GM12875 (cell line): Measurements from ENCODE around the gene FAN1.

ENCODE experiments used
- H3K4me3 ChIP-seq: one replicate; pipeline ENCODE4 v1.5.1; 2011; ENCODE audit warnings: low read depth, low read length, control low read depth
- TF ChIP-seq, protein P1 (sequence below): IDR thresholded peaks from 2 replicates; pipeline ENCODE4 v1.5.1; 2011; ENCODE audit warnings: low read depth, mild to moderate bottlenecking, control low read depth, inconsistent platforms, low read length, moderate library complexity, borderline replicate concordance; ENCODE audit not compliant: insufficient read depth

FAN1 gene

DNA sequence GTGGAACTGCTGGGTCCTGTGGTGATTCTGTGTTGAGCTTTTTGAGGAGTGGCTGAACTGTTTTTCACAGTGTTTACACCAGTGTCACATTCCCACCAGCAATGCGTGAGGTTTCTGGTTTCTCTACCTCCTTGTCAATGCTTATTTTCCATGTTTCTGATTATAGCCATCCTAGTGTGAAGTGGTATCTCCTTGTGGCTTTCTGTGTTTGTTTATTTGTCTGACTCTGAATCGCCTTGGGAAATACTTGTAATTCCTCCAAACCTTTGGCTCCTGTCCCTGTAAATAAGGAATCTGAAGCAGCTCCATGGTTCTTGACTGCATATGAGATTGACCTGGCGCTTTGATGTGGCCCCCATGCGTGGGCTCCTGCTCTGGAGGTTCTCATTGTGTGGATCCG, 20.6 kb downstream of the FAN1 start:
- no peak overlapping the region for H3K4me3 ChIP-seq
- TF ChIP-seq, protein P1, sequence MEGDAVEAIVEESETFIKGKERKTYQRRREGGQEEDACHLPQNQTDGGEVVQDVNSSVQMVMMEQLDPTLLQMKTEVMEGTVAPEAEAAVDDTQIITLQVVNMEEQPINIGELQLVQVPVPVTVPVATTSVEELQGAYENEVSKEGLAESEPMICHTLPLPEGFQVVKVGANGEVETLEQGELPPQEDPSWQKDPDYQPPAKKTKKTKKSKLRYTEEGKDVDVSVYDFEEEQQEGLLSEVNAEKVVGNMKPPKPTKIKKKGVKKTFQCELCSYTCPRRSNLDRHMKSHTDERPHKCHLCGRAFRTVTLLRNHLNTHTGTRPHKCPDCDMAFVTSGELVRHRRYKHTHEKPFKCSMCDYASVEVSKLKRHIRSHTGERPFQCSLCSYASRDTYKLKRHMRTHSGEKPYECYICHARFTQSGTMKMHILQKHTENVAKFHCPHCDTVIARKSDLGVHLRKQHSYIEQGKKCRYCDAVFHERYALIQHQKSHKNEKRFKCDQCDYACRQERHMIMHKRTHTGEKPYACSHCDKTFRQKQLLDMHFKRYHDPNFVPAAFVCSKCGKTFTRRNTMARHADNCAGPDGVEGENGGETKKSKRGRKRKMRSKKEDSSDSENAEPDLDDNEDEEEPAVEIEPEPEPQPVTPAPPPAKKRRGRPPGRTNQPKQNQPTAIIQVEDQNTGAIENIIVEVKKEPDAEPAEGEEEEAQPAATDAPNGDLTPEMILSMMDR, result no peak

DNA sequence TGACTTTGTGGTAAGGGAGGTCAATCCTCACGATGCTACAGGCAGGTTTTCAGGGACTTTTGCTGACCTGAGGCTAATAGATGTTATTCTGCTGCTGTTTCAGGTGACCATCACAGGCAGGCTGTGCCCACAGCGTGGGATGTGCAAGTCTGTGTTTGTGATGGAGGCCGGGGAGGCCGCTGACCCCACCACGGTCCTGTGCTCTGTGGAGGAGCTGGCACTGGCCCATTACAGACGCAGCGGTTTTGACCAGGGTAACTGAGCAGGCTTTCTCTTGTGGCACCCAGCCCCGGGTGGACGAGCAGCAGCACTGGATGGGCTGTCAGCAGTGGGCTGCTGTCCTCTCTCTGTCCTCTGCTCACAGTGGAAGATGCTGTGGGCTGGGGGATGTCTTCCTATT, 22.0 kb downstream of the FAN1 start:
- no peak overlapping the region for H3K4me3 ChIP-seq
- TF ChIP-seq, protein P1, result no peak

DNA sequence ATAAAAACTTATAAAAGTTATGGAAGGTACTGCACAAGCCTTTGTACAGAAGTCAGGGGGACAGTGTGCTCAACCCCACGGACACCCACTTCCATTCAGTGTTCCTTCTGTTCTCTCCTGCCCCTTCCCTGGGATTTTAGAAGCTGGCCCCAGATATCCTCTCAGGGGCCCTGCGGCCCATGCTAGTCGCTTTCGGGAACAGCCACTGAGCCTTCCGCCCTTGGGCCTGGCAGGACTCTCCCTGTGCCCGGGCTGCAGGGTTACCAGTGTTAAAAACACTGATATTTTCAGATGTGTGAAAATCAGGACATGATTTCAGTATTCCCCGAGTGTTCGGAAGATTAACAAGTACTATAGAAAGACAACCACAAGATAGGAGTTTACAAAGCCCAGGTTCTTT, 22.4 kb downstream of the FAN1 start:
- no peak overlapping the region for H3K4me3 ChIP-seq
- TF ChIP-seq, protein P1, result no peak

DNA sequence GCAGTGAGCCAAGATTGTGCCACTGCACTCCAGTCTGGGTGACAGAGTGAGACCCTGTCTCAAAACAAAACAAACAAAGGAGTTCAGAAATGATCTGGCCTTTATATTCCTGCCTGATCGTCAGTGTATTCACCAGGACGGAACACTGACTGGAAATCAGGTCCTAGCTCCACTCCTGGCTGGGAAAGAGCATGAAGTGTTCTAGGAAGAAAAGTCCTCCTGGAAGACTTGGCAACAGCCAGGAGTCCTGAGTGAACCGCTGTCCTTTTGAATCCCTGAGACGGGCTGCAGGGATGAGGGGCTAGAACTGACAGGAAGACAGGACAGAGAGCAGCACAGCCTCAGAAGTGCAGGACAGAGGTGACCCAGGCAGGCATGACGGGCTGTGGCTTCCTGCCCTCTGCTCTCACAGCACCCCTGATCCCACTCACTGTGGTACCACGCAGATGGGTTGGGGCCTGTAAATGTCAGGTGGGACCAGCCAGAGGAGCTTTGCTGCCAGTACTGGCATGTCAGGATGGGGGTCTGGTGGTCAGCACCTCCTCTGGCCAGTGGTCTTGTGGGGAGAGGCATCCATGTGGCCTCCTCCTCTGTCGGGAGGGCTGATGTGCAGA, 23.5 kb downstream of the FAN1 start:
- TF ChIP-seq, protein P1, result no peak
- H3K4me3 ChIP-seq, result no peak overlapping the region

DNA sequence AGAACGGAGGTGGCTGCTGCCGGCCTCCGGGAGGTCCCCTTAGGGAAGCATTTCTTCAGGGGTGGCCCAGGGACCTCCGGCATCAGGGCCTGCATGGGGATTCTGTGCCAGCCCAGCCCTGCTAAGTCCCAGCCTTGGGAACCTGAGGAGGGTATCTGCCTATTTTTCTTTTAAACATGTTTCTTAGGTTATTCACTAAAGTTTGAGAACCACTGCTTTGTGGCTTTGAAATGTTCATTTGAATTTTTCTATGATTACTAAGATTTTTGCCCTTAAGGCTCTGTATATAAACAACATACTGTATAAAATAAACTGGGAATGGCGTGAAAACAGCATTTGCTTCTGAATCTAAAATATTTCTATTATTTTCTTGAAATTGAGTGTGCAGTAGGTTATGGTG, 24.4 kb downstream of the FAN1 start:
- TF ChIP-seq, protein P1, result no peak
- H3K4me3 ChIP-seq, result no peak overlapping the region

DNA sequence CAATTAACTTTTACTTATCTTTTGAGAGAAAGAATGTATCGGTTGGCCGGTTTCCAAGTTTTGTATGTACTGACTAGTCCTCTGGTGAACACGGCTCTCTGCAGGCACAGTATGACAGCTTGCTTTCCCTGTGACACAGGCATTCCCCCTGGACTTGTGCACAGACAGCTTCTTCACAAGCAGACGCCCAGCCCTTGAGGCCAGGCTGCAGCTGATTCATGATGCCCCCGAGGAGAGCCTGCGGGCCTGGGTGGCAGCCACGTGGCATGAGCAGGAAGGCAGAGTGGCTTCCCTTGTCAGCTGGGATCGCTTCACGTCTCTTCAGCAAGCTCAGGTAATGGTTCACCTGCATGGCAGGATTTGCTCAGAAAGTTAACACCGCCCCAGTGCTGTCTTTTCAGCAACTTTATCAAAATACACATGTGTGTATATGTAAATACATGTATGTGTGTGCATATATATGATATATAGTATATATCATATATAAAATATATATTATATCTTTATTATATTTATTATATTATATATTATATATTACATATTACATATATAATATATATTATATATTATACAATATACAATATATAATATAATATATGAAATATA, 25.5 kb downstream of the FAN1 start:
- H3K4me3 ChIP-seq, result no peak overlapping the region
- TF ChIP-seq, protein P1, result no peak

DNA sequence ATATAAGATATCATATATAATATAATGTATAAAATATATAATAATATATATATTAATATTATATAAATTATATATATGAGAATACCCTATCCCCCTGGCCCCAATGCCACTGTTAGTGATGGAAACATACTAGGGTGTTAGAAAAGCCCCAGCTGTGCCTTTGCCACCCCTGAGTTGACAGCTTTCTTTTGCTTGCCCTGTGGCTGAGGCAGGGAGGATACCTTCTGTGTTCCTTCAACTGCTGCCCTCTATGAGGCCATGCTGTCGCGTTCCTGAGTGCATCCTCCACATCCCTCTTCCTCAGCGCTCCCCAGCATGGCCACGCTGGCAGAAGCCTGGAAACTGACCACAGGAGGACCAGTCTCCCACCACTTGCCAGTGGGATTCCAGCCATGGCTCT, 26.3 kb downstream of the FAN1 start:
- no peak overlapping the region for H3K4me3 ChIP-seq

More for the DNA sequence above, 26.3 kb downstream of the FAN1 start:
- TF ChIP-seq, protein P1, result no peak
